ENCODE results near the gene TMEM214. TPM values are rescaled to one million over a fixed set of nuclear protein-coding genes. Genes with fewer than 3 reads are reported as not detected.

TMEM214 gene
- total RNA-seq, 3 donors from 2014 or later (not counting 1 experiment from before 2014, with no cell fraction given) = 64.9 to 81.1 (median 79.2) TPM

DNA sequence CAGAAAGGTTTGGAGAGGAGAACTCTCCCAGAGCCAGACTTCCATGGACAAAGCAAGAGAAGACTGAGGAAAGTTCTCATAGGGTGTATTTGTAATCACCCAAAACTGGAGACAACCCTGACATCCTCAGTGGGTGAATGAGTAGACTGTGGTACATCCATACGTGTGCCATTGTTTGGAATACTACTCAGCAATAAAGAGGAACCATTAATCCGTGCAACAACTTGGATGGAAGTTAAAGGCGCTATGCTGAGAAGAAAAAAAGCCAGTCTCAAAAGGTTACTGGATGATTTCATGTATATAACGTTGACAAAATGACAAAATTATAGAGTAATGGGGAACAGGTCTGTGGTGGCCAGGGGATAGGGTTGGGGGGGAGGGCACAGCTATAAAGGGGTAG is 24.1 kb upstream of the TMEM214 start:
- no peaks in the 10 kb centered on the region for H3K27me3 ChIP-seq (ENCODE audit: control insufficient read depth, insufficient read depth, low read length)
- H3K4me1 ChIP-seq (ENCODE audit: control insufficient read depth, insufficient read depth, low read length) = no peaks in the 10 kb centered on the region
- no peaks in the 10 kb centered on the region for H3K36me3 Mint-ChIP-seq
- WGBS (ENCODE audit: insufficient coverage) = 86% methylated on average over 4 of the region's 4 CpGs
- no peaks in the 10 kb centered on the region for H3K9me3 ChIP-seq (ENCODE audit: control insufficient read depth, insufficient read depth, low read length)
- no peaks in the 10 kb centered on the region for H3K4me1 Mint-ChIP-seq
- no peak overlapping the region for H3K27ac ChIP-seq (ENCODE audit: low read length)
- no peak overlapping the region for H3K4me3 ChIP-seq (ENCODE audit: low read length)
- ATAC-seq (no peak), DNase-seq (no peak)
- H3K9me3 Mint-ChIP-seq = no peaks in the 10 kb centered on the region
- no peak overlapping the region for H3K4me3 Mint-ChIP-seq
- peaks cover 7 to 14% of the 10 kb centered on the region in 2 donors for H3K27me3 Mint-ChIP-seq (ENCODE audit: low read depth in 2 of 2)
- H3K27ac Mint-ChIP-seq = no peak overlapping the region
- intact Hi-C loops (cut with micrococcal nuclease) = no loop called here
- no peaks in the 10 kb centered on the region for H3K36me3 ChIP-seq (ENCODE audit: control insufficient read depth, insufficient read depth, low read length)
- no peak for TF ChIP-seq CTCF (IDR thresholded peaks at IDR 0.05)

DNA sequence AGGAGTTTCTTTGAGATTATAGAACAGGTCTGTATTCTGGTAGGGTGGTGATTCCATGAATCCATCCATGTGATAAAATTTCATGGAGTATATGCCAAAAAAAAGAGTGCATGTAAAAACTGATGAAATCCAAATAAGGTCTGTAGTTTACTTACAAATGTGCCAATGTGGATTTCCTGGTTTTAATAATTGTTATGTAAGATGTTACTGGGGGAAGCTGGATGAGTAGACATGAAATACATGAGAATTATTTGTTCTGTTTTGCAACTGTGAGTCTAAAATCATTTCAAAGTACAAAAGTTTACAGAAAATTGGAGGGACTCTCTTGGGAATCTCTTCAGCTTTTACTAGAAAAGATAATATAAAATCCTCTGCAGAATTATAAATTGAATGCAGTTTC is 23.7 kb upstream of the TMEM214 start:
- no peaks in the 10 kb centered on the region for H3K4me1 Mint-ChIP-seq
- no peak for DNase-seq
- H3K27me3 Mint-ChIP-seq (ENCODE audit: low read depth in 2 of 2) = peaks cover 7 to 10% of the 10 kb centered on the region in 2 donors
- no peaks in the 10 kb centered on the region for H3K36me3 Mint-ChIP-seq
- H3K27ac Mint-ChIP-seq = no peak overlapping the region
- no peaks in the 10 kb centered on the region for H3K4me1 ChIP-seq (ENCODE audit: control insufficient read depth, insufficient read depth, low read length)
- TF ChIP-seq CTCF (IDR thresholded peaks at IDR 0.05) = no peak
- H3K9me3 ChIP-seq (ENCODE audit: control insufficient read depth, insufficient read depth, low read length) = no peaks in the 10 kb centered on the region
- H3K36me3 ChIP-seq (ENCODE audit: control insufficient read depth, insufficient read depth, low read length) = no peaks in the 10 kb centered on the region
- no peaks in the 10 kb centered on the region for H3K27me3 ChIP-seq (ENCODE audit: control insufficient read depth, insufficient read depth, low read length)
- H3K4me3 Mint-ChIP-seq = no peak overlapping the region
- H3K4me3 ChIP-seq (ENCODE audit: low read length) = no peak overlapping the region
- H3K27ac ChIP-seq (ENCODE audit: low read length) = no peak overlapping the region
- H3K9me3 Mint-ChIP-seq = no peaks in the 10 kb centered on the region
- intact Hi-C loops (cut with micrococcal nuclease) = no loop called here
- ATAC-seq = no peak

DNA sequence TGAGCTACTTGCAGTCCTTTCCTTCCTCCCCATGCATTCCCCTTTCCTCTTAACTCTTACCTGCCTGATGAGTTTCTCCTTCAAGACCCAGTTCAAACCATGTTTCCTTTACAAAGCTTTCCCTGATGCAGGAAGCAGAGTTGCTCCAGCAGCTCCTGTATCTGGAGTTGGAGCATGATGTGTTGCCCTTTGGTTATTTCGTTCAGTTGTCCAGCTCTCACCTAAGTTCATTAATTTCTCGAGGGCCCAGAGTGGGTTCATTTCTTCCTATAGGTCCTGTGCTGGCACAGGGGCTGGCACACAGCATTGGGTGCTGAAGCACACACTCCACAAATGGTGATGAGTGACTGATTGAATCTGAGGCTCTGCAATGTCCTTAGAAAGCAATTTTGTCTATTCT is 23.0 kb upstream of the TMEM214 start:
- Histone ChIP-seq H3K4me1 (ENCODE audit: control insufficient read depth, insufficient read depth, low read length) (no peaks in the 10 kb centered on the region), H3K27me3 (ENCODE audit: control insufficient read depth, insufficient read depth, low read length) (no peaks in the 10 kb centered on the region), H3K9me3 (ENCODE audit: control insufficient read depth, insufficient read depth, low read length) (no peaks in the 10 kb centered on the region), H3K27ac (ENCODE audit: low read length) (no peak overlapping the region), H3K36me3 (ENCODE audit: control insufficient read depth, insufficient read depth, low read length) (no peaks in the 10 kb centered on the region), H3K4me3 (ENCODE audit: low read length) (no peak overlapping the region)
- no peak for TF ChIP-seq CTCF (IDR thresholded peaks at IDR 0.05)
- Mint-ChIP-seq H3K9me3 (no peaks in the 10 kb centered on the region), H3K27ac (no peak overlapping the region), H3K4me3 (no peak overlapping the region), H3K36me3 (no peaks in the 10 kb centered on the region), H3K27me3 (ENCODE audit: low read depth in 2 of 2) (peaks cover 7 to 10% of the 10 kb centered on the region in 2 donors), H3K4me1 (no peaks in the 10 kb centered on the region)
- intact Hi-C loops (cut with micrococcal nuclease) = no loop called here
- WGBS (ENCODE audit: insufficient coverage) = 89% methylated on average over 2 of the region's 2 CpGs
- DNase-seq = no peak
- ATAC-seq = no peak

GRCh38 chr2:27010139-27010538 is 22.6 kb upstream of the TMEM214 start:
- H3K27ac Mint-ChIP-seq = no peak overlapping the region
- Histone ChIP-seq H3K4me1 (ENCODE audit: control insufficient read depth, insufficient read depth, low read length) (no peaks in the 10 kb centered on the region), H3K9me3 (ENCODE audit: control insufficient read depth, insufficient read depth, low read length) (no peaks in the 10 kb centered on the region), H3K27me3 (ENCODE audit: control insufficient read depth, insufficient read depth, low read length) (no peaks in the 10 kb centered on the region), H3K36me3 (ENCODE audit: control insufficient read depth, insufficient read depth, low read length) (no peaks in the 10 kb centered on the region), H3K27ac (ENCODE audit: low read length) (no peak overlapping the region), H3K4me3 (ENCODE audit: low read length) (no peak overlapping the region)
- 67% methylated on average over 2 of the region's 3 CpGs for WGBS (ENCODE audit: insufficient coverage)
- H3K36me3 Mint-ChIP-seq = no peaks in the 10 kb centered on the region
- peaks cover 7 to 10% of the 10 kb centered on the region in 2 donors for H3K27me3 Mint-ChIP-seq (ENCODE audit: low read depth in 2 of 2)
- no peak for TF ChIP-seq CTCF (IDR thresholded peaks at IDR 0.05)
- no peaks in the 10 kb centered on the region for H3K4me1 Mint-ChIP-seq
- no peaks in the 10 kb centered on the region for H3K9me3 Mint-ChIP-seq
- H3K4me3 Mint-ChIP-seq = no peak overlapping the region
- intact Hi-C loops (cut with micrococcal nuclease) = no loop called here
- DNase-seq (no peak), ATAC-seq (no peak)

Measured in natural killer cell (primary cell).